ENCODE results near the gene PIGO.

DNA sequence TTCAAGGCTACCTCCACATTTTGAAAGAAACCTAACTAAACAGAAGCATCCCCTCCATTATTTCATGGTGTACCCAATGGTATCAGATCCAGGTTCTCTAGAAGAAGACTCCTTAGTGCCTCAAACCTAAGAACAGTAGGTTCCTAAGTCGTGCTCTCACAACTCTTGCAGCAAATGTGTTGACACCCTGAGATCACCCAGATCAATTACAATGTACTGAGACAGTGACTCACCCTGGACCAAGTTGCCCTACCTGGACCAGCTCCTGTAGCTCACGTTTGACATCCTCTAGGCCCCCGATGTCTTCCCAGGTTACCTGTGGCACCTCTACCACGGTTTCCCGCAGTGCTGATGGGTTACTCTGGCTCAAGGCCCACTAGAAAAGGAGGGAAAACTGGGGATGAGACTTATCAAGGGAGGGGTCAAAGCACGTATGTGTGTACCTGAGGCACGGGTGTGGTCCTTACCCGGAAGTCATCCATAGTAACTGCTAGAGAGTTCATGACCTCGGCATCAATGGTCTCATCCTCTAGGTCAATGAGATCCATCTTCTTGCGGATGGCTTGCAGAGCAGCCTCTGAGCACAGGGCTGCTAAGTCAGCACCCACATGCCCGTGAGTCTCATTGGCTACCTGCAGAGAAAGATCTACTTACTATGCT lies 35.7 kb downstream of the PIGO start:
- TF ChIP-seq, protein P1, sequence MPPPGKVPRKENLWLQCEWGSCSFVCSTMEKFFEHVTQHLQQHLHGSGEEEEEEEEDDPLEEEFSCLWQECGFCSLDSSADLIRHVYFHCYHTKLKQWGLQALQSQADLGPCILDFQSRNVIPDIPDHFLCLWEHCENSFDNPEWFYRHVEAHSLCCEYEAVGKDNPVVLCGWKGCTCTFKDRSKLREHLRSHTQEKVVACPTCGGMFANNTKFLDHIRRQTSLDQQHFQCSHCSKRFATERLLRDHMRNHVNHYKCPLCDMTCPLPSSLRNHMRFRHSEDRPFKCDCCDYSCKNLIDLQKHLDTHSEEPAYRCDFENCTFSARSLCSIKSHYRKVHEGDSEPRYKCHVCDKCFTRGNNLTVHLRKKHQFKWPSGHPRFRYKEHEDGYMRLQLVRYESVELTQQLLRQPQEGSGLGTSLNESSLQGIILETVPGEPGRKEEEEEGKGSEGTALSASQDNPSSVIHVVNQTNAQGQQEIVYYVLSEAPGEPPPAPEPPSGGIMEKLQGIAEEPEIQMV (tag; conservative IDR thresholded peaks at IDR 0.05; ENCODE audit: low read depth) = no peak
- TF ChIP-seq MXI1 (IDR thresholded peaks at IDR 0.05; ENCODE audit: low read depth, low read length) (no peak), POLR2A (conservative IDR thresholded peaks at IDR 0.05) (no peak), PRPF4 (IDR thresholded peaks at IDR 0.05; ENCODE audit: insufficient read depth, low read depth, low read length, poor library complexity, severe bottlenecking) (no peak), MBD2 (IDR thresholded peaks at IDR 0.05; ENCODE audit: borderline replicate concordance, low read depth) (no peak), ARID2 (IDR thresholded peaks at IDR 0.05) (no peak), TAF1 (IDR thresholded peaks at IDR 0.05; ENCODE audit: control insufficient read depth, extremely low read depth, insufficient read depth, low read length, severe bottlenecking) (no peak), KLF16 (IDR thresholded peaks at IDR 0.05) (no peak)

All from K562 (cell line).